NCI-H1436 (cell line): ENCODE data around the gene ICOS.

Experiments used
- DNase-seq: peaks from one replicate; lab custom pipeline; 2025; lab: John Stamatoyannopoulos, UW

Gene ICOS

GRCh38 chr2:204010628-204011560 is 74.3 kb downstream of the ICOS start:
- no peak for DNase-seq
